CD1c-positive myeloid dendritic cell (primary cell): ENCODE data around the gene INTS14.
"Not testable (repeated sequence)": the region's sequence is repeated elsewhere in the genome, so short reads cannot be mapped to it uniquely, and the experiment has no call there.

Experiments used
- DNase-seq: peaks from one replicate; pipeline ENCODE4 v3.0.0-alpha.2; 2016; ENCODE audit errors: extremely low spot score

INTS14 gene

GRCh38 chr15:65631503-65631902 is 20.6 kb upstream of the INTS14 start:
- DNase-seq: no peak

- no peak for DNase-seq
Observed at GRCh38 chr15:65630760-65631159, 19.8 kb upstream of the INTS14 start.

GRCh38 chr15:65629548-65629947 is 18.6 kb upstream of the INTS14 start:
- no peak for DNase-seq

DNA sequence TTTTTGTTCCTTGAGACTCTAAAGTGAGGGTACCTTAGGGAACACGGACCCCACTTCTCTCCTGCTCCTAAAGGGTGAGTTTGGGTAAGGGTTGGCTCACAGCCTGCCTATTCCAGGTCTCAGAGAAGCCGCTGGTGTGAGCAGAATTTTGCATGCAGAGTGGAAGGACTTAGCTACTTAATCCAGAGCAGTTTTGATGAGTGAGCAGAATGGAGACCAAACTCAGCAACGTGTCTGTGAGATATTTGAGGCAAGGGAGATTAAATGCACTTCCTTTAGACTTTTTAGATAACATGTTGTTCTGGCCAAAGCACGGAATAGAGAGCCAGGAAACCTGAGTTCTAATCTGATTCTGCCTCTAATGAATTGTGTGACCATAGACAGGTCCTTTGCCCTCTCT is 15.9 kb upstream of the INTS14 start:
- no peak for DNase-seq

DNA sequence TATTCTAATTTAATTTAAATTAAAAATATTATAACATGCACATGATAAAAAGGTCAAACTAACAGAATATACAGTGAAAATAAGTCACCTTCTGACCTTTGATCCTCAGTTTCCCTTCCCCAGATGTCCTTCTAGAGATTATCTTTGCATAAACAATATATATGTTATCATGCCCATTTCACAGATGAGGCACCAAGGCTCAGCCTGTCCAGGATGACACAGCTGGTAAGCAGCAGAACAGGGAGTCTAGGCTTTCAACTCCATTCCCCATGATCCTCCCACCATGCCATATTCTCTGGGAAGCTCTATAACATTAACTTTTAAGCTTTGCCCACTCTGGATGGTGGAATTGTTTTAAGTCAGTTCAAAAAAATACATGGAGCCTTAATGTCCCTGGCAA is 12.2 kb upstream of the INTS14 start:
- DNase-seq: no peak

DNA sequence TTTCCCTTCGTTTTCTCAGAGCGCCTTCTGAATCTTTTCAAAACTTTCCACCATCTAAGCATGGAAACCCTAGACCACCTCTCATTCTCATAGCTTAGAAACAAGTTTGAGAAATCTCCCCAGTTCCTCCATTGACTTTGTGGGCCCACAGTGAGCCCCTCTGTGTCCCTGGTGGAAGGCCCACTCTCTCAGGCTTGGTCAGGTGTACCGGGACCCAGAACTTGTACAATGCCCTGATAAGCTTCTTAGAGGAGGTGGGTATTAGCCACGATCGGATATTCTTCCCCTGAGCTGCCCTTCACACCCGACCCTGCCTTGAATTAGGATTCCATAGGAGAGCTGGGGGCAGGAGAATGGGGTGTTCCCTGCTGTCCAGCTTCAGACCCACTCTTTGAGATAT is 10.7 kb upstream of the INTS14 start, which contains the start of gene SLC24A1:
TSS of gene SLC24A1 (plus strand) at position 301 of the 400 bp plus-strand sequence. CDS start 2,143 bp downstream, outside the sequence.
- no peak for DNase-seq

- no peak for DNase-seq
Observed at GRCh38 chr15:65620833-65621232, 9.9 kb upstream of the INTS14 start.

GRCh38 chr15:65619626-65620290 is 8.8 kb upstream of the INTS14 start:
- DNase-seq: no peak

DNA sequence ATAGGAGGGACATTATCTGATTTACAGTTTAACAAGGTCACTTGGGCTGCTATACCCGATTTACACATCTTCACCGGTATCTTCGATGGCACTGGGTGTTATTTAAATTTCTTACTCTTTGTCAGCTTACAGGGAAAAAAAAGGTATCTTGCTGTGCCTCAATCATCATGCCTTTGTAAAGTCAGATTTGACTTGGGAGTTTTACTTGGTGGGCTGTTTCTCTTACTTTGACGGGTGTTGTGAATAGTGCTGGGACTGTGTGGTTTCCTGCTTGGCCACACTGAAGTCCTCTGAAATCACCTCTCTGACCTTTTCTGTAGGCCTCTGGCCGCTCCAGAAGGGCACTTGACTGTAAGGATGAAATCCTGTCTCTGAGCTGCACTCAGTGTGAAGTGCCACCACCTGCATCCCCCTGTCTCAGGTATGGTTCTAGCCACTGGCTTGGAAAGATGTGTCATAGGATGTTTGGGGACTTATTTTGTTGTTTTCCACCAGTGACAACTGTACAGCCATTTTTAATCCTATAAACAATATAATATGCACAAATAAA is 7.7 kb upstream of the INTS14 start:
- DNase-seq: no peak

DNA sequence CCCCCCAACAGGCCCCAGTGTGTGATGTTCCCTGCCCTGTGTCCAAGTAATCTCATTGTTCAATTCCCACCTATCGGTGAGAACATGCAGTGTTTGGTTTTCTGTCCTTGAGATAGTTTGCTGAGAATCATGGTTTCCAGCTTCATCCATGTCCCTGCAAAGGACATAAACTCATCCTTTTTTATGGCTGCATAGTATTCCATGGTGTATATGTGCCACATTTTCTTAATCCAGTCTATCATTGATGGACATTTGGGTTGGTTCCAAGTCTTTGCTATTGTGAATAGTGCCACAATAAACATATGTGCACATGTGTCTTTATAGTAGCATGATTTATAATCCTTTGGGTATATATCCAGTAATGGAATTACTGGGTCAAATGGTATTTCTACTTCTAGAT is 5.0 kb upstream of the INTS14 start:
- DNase-seq: not testable (repeated sequence)

- DNase-seq: no peak
Observed at GRCh38 chr15:65612949-65613744, 2.2 kb upstream of the INTS14 start.

DNA sequence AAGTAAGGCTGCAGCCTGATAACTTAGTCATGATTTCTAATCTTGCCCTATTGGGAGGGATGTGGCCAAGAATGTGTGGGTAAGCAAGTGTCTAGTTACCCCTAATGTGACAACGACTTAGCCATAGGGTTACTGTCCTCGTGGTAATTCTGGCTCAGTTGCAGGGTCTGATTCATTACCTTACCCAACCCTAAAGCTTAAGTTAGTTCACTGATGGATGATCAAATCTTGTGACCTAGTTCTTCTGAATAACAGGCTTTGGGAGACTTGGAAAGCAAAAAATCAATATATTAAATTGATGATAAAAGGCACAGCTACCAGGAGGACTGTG is 1.6 kb upstream of the INTS14 start:
- no peak for DNase-seq

- DNase-seq: no peak
Observed at GRCh38 chr15:65611888-65612615, 1.1 kb upstream of the INTS14 start.

DNA sequence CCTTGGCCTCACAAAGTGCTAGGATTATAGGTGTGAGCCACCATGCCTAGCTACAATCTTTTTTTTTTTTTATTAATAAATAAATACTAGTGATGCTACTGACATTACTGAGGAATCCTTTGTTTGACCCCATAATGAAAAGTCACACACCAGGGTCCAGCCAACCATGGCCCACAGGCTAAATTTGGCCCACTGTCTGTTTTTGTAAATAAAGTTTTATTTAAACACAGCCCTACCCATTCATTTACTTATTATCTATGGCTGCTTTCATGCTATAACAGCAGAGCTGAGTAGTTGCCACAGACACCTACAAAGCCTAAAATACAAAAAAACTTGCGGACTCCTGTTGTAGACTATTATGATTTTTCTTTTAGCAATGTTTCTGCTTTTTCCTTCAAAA is 7.4 kb downstream of the INTS14 start:
- no peak for DNase-seq

GRCh38 chr15:65603134-65603533 is 7.8 kb downstream of the INTS14 start:
- no peak for DNase-seq

GRCh38 chr15:65599677-65600076 is 11.3 kb downstream of the INTS14 start:
- no peak for DNase-seq

DNA sequence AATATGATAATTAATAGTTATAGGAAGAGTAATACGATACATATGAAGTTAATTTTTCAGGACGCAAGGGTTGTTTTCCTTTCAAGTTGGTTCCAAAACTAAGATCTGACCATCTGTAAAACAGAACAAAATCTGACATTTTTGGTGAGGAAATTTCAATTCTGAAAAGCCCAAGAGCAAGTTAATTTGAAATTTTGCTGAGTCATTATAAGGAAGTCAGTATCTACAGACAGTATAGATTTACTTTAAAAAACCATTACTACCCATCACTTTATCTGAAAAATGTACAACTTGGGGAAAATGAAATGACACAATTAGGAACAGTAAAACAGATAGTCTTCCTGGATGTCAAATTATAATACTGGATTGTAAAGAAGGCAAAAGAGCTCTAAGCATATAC is 12.5 kb downstream of the INTS14 start:
- DNase-seq: no peak

- DNase-seq: no peak
Observed at GRCh38 chr15:65595960-65596359, 15.0 kb downstream of the INTS14 start.

DNA sequence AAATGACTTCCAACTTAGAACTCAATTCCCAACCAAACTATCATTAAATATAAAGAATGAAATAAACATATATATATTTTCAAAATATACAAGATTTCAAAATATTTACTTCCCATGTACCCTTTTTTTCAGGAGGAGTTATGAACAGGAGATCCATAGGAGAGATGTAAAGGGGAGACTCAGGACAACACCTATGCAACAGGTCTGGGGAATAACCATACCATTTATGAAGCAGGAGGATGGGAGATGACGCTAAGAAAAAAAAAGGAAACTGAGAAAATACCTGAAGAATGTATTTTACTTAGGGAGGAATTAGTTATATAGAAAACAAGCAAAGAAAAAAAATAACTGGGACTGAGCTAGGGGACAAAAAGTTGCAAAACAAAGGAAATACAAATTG is 23.8 kb downstream of the INTS14 start:
- no peak for DNase-seq

- no peak for DNase-seq
Observed at GRCh38 chr15:65584241-65584640, 26.7 kb downstream of the INTS14 start.

DNA sequence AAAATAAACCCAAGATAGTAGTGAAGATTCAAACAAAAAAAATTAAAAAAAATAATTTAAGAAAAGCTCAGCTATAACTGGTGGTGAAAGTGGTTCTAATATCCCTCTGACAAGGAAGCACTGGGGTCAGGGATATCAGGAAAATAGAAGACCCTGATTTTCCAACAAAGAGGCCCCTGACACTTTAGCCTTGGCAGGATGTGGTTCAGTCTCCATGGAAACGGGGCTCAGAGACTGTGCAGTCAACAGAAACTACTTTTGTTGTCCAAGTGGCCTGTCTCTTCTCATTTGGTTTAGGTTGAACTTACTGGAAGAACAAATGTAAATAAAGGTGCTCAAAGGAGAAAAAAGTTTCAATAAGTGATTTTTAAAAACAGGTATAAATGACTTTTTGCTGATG is 27.2 kb downstream of the INTS14 start:
- DNase-seq: no peak

DNA sequence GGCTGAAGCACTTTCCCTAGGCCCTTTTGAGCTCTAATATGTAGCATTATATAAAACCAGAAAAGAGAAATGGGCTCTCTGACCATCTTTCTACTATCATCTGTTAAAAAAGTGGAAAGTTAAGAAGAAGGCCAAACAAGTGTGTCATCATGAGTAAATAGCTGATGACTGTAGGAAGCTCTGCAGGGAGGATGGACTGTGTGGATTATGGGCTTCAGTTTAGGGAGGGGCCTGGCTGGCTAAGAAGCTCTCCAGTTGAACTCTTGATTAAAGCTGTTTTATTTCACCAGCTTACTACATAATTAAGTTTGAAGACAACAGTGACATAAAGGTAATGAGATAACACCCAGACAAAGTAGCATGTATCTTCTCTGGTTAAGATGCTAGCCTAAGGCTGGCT is 30.6 kb downstream of the INTS14 start:
- no peak for DNase-seq

DNA sequence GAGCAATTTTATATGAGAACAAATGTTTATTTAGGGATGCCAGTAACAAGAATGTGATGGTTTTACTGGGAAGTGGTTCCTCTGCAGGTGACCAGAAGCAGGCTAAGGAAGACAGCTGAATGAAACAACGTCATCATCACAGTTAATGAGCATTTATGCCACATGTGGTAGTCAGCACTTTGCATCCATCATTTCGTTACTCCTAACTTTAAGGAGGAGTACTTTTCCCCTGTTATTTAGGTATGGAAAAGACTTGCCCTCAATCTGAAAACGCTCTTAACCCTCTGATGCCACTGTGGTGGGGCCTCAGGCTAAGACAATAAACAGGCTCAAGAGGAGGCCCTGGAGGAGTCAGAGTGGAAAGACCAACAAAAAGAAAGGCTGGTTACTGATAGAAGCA is 31.2 kb downstream of the INTS14 start:
- no peak for DNase-seq
